GM21619 (cell line): ENCODE measurements around the gene GRHPR.

Experiments used
- ATAC-seq: cut with Tn5 transposase; IDR thresholded peaks from one replicate; pipeline ENCODE4 v1.9.1; 2021; ENCODE audit not compliant: unreplicated experiment

The GRHPR gene

GRCh38 chr9:37398464-37399025 is 24.0 kb upstream of the GRHPR start:
- ATAC-seq = no peak

GRCh38 chr9:37399336-37399735 is 23.2 kb upstream of the GRHPR start:
- ATAC-seq = no peak

- ATAC-seq = no peak
Observed at GRCh38 chr9:37404590-37404989, 17.9 kb upstream of the GRHPR start.

GRCh38 chr9:37405350-37405749 is 17.1 kb upstream of the GRHPR start:
- no peak for ATAC-seq

GRCh38 chr9:37405764-37406380 is 16.6 kb upstream of the GRHPR start:
- ATAC-seq = no peak

- no peak for ATAC-seq
Observed at GRCh38 chr9:37406603-37407401, 15.7 kb upstream of the GRHPR start.

GRCh38 chr9:37407468-37407867 is 15.0 kb upstream of the GRHPR start:
- ATAC-seq = no peak

GRCh38 chr9:37408933-37409710 is 13.4 kb upstream of the GRHPR start:
- peak; percentile 87 for ATAC-seq

GRCh38 chr9:37410354-37410861 is 12.1 kb upstream of the GRHPR start:
- ATAC-seq = no peak

GRCh38 chr9:37410969-37411785 is 11.3 kb upstream of the GRHPR start:
- no peak for ATAC-seq

- ATAC-seq = no peak
Observed at GRCh38 chr9:37412431-37413151, 9.9 kb upstream of the GRHPR start.

- no peak for ATAC-seq
Observed at GRCh38 chr9:37413311-37413710, 9.2 kb upstream of the GRHPR start.

- no peak for ATAC-seq
Observed at GRCh38 chr9:37414503-37414943, 8.0 kb upstream of the GRHPR start.

- ATAC-seq = peak; percentile 30
Observed at GRCh38 chr9:37415011-37415719, 7.3 kb upstream of the GRHPR start.

- no peak for ATAC-seq
Observed at GRCh38 chr9:37417252-37417803, 5.2 kb upstream of the GRHPR start.

- ATAC-seq = no peak
Observed at GRCh38 chr9:37417857-37418618, 4.5 kb upstream of the GRHPR start.

GRCh38 chr9:37419204-37419603 is 3.3 kb upstream of the GRHPR start:
- ATAC-seq = no peak
